Parathyroid adenoma (tissue), 2 donors: ENCODE results near the gene C17orf107.

ENCODE experiments used
- H2AFZ ChIP-seq: fragments of 300-600 bp; sonication (generic); one replicate; pipeline ENCODE4 v1.7.0; 2017; ENCODE audit warnings: antibody characterized with exemption, mild to moderate bottlenecking
- H3K27ac ChIP-seq: fragments of 300-600 bp; sonication (generic); one replicate; pipeline ENCODE4 v1.7.0; 2017
- H3K27me3 ChIP-seq: fragments of 300-600 bp; sonication (generic); one replicate; pipeline ENCODE4 v1.7.0; 2017; ENCODE audit warnings: low read length; ENCODE audit not compliant: control insufficient read depth, insufficient read depth
- H3K36me3 ChIP-seq: fragments of 300-600 bp; sonication (generic); one replicate; pipeline ENCODE4 v1.7.0; 2017; ENCODE audit warnings: low read length; ENCODE audit not compliant: control insufficient read depth, insufficient read depth
- H3K4me1 ChIP-seq: fragments of 300-600 bp; sonication (generic); one replicate; pipeline ENCODE4 v1.7.0; 2017; ENCODE audit warnings: control low read depth
- H3K4me2 ChIP-seq: fragments of 300-600 bp; sonication (generic); one replicate; pipeline ENCODE4 v1.7.0; 2017; ENCODE audit warnings: low read length
- H3K4me3 ChIP-seq: fragments of 300-600 bp; sonication (generic); one replicate; pipeline ENCODE4 v1.7.0; 2017; ENCODE audit warnings: low read depth, low read length
- H3K79me2 ChIP-seq: fragments of 300-600 bp; sonication (generic); one replicate; pipeline ENCODE4 v1.7.0; 2017; ENCODE audit warnings: control low read depth
- H3K9ac ChIP-seq: fragments of 300-600 bp; sonication (generic); one replicate; pipeline ENCODE4 v1.7.0; 2017; ENCODE audit warnings: mild to moderate bottlenecking
- H3K9me3 ChIP-seq: fragments of 300-600 bp; sonication (generic); one replicate; pipeline ENCODE4 v1.7.0; 2017; ENCODE audit warnings: low read length; ENCODE audit not compliant: control insufficient read depth
- CTCF ChIP-seq: fragments of 300-600 bp; sonication (generic); IDR thresholded peaks from one replicate; pipeline ENCODE4 v1.7.0; 2017; ENCODE audit warnings: antibody characterized with exemption, mild to moderate bottlenecking
- donor health status: primary hyperparathyroidism.

Gene C17orf107

GRCh38 chr17:4946312-4946976, 47.1 kb downstream of the C17orf107 start:
- Histone ChIP-seq H3K4me3 (peak overlapping the region; percentile 98), H3K9me3 (no peaks in the 10 kb centered on the region), H3K36me3 (no peaks in the 10 kb centered on the region), H2AFZ (no peak overlapping the region), H3K27ac (peak overlapping the region; percentile 92), H3K4me2 (peak overlapping the region; percentile 79), H3K9ac (no peak overlapping the region), H3K79me2 (peaks cover 9% of the 10 kb centered on the region), H3K27me3 (no peaks in the 10 kb centered on the region), H3K4me1 (peaks cover 16% of the 10 kb centered on the region)
- TF ChIP-seq CTCF, result no peak

- H3K79me2 ChIP-seq, result peaks cover 4% of the 10 kb centered on the region
- no peaks in the 10 kb centered on the region for H3K9me3 ChIP-seq
- H3K4me1 ChIP-seq, result peaks cover 11% of the 10 kb centered on the region
- peak overlapping the region; percentile 92 for H3K27ac ChIP-seq
- H3K4me2 ChIP-seq, result peak overlapping the region; percentile 79
- H3K4me3 ChIP-seq, result peak overlapping the region; percentile 98
- no peaks in the 10 kb centered on the region for H3K27me3 ChIP-seq
- TF ChIP-seq CTCF, result no peak
- no peak overlapping the region for H2AFZ ChIP-seq
- H3K9ac ChIP-seq, result no peak overlapping the region
- H3K36me3 ChIP-seq, result no peaks in the 10 kb centered on the region
Measured at GRCh38 chr17:4947010-4947410, 47.7 kb downstream of the C17orf107 start.

- H2AFZ ChIP-seq, result peak overlapping the region; percentile 70
- H3K9me3 ChIP-seq, result no peaks in the 10 kb centered on the region
- H3K36me3 ChIP-seq, result no peaks in the 10 kb centered on the region
- peak overlapping the region; percentile 98 for H3K4me3 ChIP-seq
- no peak for TF ChIP-seq CTCF
- peak overlapping the region; percentile 79 for H3K4me2 ChIP-seq
- H3K79me2 ChIP-seq, result peaks cover 4% of the 10 kb centered on the region
- H3K27me3 ChIP-seq, result no peaks in the 10 kb centered on the region
- H3K27ac ChIP-seq, result peak overlapping the region; percentile 92
- H3K4me1 ChIP-seq, result peaks cover 11% of the 10 kb centered on the region
- peak overlapping the region; percentile 94 for H3K9ac ChIP-seq
Measured at GRCh38 chr17:4947411-4948165, 48.3 kb downstream of the C17orf107 start.

- H3K27ac ChIP-seq, result peak within 1 kb of the TSS; percentile 92
- peaks cover 11% of the 10 kb centered on the region for H3K4me1 ChIP-seq
- peak within 1 kb of the TSS; percentile 79 for H3K4me2 ChIP-seq
Measured at GRCh38 chr17:4948166-4948930, 49.0 kb downstream of the C17orf107 start, which contains the start of gene PFN1. Gene PFN1, minus strand, starts transcription at chr17:4948530. Its CDS starts 136 bp downstream, at chr17:4948394.

More at GRCh38 chr17:4948166-4948930, 49.0 kb downstream of the C17orf107 start, which contains the start of gene PFN1:
- Histone ChIP-seq H3K9ac (peak within 1 kb of the TSS; percentile 94), H3K79me2 (peaks cover 4% of the 10 kb centered on the region), H3K9me3 (no peaks in the 10 kb centered on the region), H2AFZ (peak within 1 kb of the TSS; percentile 92), H3K36me3 (no peaks in the 10 kb centered on the region), H3K4me3 (peak within 1 kb of the TSS; percentile 98), H3K27me3 (no peaks in the 10 kb centered on the region)
- no peak for TF ChIP-seq CTCF
